ENCODE measurements around the gene FRMD4A.

DNA sequence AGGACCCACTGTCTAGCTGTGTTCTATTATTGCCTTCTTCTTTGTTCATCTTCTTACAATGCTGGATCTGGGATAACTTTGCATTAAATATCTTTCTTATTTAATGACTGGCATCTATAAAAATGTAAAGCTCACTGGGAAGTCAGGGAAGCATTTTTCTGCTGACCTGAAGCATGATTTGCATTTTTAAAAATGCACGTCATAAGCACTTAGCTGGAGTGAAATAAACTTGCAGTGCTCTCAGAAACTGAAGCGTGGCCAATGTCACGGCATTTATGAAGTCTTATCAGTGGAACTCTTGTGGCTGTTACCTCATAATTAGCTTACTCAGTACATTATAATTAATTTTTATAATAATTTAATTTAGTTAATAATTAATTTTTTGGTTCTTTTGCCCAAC is 59.1 kb downstream of the FRMD4A start:
- TF ChIP-seq, protein P1, sequence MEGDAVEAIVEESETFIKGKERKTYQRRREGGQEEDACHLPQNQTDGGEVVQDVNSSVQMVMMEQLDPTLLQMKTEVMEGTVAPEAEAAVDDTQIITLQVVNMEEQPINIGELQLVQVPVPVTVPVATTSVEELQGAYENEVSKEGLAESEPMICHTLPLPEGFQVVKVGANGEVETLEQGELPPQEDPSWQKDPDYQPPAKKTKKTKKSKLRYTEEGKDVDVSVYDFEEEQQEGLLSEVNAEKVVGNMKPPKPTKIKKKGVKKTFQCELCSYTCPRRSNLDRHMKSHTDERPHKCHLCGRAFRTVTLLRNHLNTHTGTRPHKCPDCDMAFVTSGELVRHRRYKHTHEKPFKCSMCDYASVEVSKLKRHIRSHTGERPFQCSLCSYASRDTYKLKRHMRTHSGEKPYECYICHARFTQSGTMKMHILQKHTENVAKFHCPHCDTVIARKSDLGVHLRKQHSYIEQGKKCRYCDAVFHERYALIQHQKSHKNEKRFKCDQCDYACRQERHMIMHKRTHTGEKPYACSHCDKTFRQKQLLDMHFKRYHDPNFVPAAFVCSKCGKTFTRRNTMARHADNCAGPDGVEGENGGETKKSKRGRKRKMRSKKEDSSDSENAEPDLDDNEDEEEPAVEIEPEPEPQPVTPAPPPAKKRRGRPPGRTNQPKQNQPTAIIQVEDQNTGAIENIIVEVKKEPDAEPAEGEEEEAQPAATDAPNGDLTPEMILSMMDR (conservative IDR thresholded peaks at IDR 0.05) = no peak
- TF ChIP-seq EZH2 (IDR thresholded peaks at IDR 0.05; ENCODE audit: low read depth) = no peak
